BLaER1 treated with 17β-estradiol and CSF1 and Interleukin-3, amounts not matched to agents 10 nM and 100 nM (cell line): ENCODE measurements around the gene ZNF276.
"Not testable (repeated sequence)": the region's sequence is repeated elsewhere in the genome, so short reads cannot be mapped to it uniquely, and the experiment has no call there.

Source experiments
- H3K27ac ChIP-seq, 11 experiments: shearing (Covaris generic); formaldehyde crosslinking; 2 replicates each; pipeline ENCODE4 v1.8.1; 2022
- H3K27me3 ChIP-seq, 11 experiments: shearing (Covaris generic); formaldehyde crosslinking; 2 replicates each; pipeline ENCODE4 v1.8.1; 2022
- H3K36me3 ChIP-seq, 11 experiments: shearing (Covaris generic); formaldehyde crosslinking; 2 replicates each; pipeline ENCODE4 v1.8.1; 2022
- H3K4me1 ChIP-seq, 10 experiments: shearing (Covaris generic); formaldehyde crosslinking; 2 replicates each; pipeline ENCODE4 v1.8.1; 2022
- H3K4me2 ChIP-seq, 11 experiments: shearing (Covaris generic); formaldehyde crosslinking; 2 replicates each; pipeline ENCODE4 v1.8.1; 2022
- H3K4me3 ChIP-seq, 10 experiments: shearing (Covaris generic); formaldehyde crosslinking; 2 replicates each; pipeline ENCODE4 v1.8.1; 2022
- H3K9ac ChIP-seq, 11 experiments: shearing (Covaris generic); formaldehyde crosslinking; 2 replicates each; pipeline ENCODE4 v1.8.1; 2022
- H3K9me3 ChIP-seq, 11 experiments: shearing (Covaris generic); formaldehyde crosslinking; replicated peaks in 1 of 11; 2 replicates each; pipeline ENCODE4 v1.8.1; 2022
- H4K20me1 ChIP-seq, 11 experiments: shearing (Covaris generic); formaldehyde crosslinking; 2 replicates each; pipeline ENCODE4 v1.8.1; 2022
- Cebpa-rat ChIP-seq, 11 experiments: shearing (Covaris generic); IDR thresholded peaks; 2 replicates each; pipeline ENCODE4 v1.8.1; 2022

ZNF276 gene

GRCh38 chr16:89720813-89721545, at the start of gene ZNF276, which contains the start of gene VPS9D1:
Gene ZNF276 (plus strand): TSS chr16:89721537. CDS start chr16:89721641, 104 bp downstream.
Gene VPS9D1 (minus strand): TSS chr16:89720898. CDS start chr16:89720861, 37 bp downstream.
- H4K20me1 ChIP-seq = peaks cover 39 to 87% (median 45%) of the 10 kb centered on the region in 11 experiments
- no peaks in the 10 kb centered on the region for H3K9me3 ChIP-seq
- H3K36me3 ChIP-seq = peaks cover 37 to 56% (median 47%) of the 10 kb centered on the region in 11 experiments
- peak within 1 kb of the TSS; percentile 88 to 98 (median 93) for H3K9ac ChIP-seq
- no peak for TF ChIP-seq Cebpa-rat (IDR thresholded peaks at IDR 0.05)
- peaks cover 38 to 72% (median 59%) of the 10 kb centered on the region in 10 experiments for H3K4me1 ChIP-seq
- H3K4me2 ChIP-seq = peak within 1 kb of the TSS; percentile 96 to 100 (median 99)
- H3K4me3 ChIP-seq = peak within 1 kb of the TSS; percentile 75 to 98 (median 90)
- peak within 1 kb of the TSS; percentile 88 to 99 (median 95) for H3K27ac ChIP-seq
- H3K27me3 ChIP-seq = peaks cover 0 to 21% (median 9%) of the 10 kb centered on the region in 11 experiments; a peak in 13 of 22 replicates

GRCh38 chr16:89671565-89671964, 49.8 kb upstream of the ZNF276 start:
- not testable (repeated sequence) for H3K9ac ChIP-seq, H3K27me3 ChIP-seq, H3K27ac ChIP-seq, H4K20me1 ChIP-seq, H3K4me2 ChIP-seq, H3K4me3 ChIP-seq
- H3K36me3 ChIP-seq = peaks cover 0 to 15% (median under 1%) of the 10 kb centered on the region in 11 experiments; a peak in 11 of 22 replicates
- peaks cover 17 to 26% (median 20%) of the 10 kb centered on the region in 10 experiments for H3K4me1 ChIP-seq
- H3K9me3 ChIP-seq = peaks cover 1 to 23% (median 14%) of the 10 kb centered on the region in 11 experiments; a peak in 20 of 22 replicates

- Histone ChIP-seq H4K20me1 (peaks cover 0 to 8% (median 0%) of the 10 kb centered on the region in 11 experiments; a peak in 4 of 22 replicates), H3K36me3 (peaks cover 0 to 17% (median 2%) of the 10 kb centered on the region in 11 experiments; a peak in 6 of 22 replicates), H3K4me3 (no peak overlapping the region), H3K9me3 (peaks cover 5 to 27% (median 20%) of the 10 kb centered on the region in 11 experiments), H3K4me2 (no peak overlapping the region), H3K4me1 (peaks cover 16 to 26% (median 20%) of the 10 kb centered on the region in 10 experiments), H3K9ac (no peak overlapping the region), H3K27ac (no peak overlapping the region), H3K27me3 (no peaks in the 10 kb centered on the region)
- TF ChIP-seq Cebpa-rat (IDR thresholded peaks at IDR 0.05) = no peak
These were observed 49.0 kb upstream of the ZNF276 start for GRCh38 chr16:89672177-89672941.

GRCh38 chr16:89678258-89678657, 43.1 kb upstream of the ZNF276 start:
- peaks cover 5 to 58% (median 38%) of the 10 kb centered on the region in 11 experiments; a peak in 21 of 22 replicates for H3K36me3 ChIP-seq
- no peaks in the 10 kb centered on the region for H3K4me1 ChIP-seq
- H3K9me3 ChIP-seq = peaks cover 50 to 78% (median 71%) of the 10 kb centered on the region in 11 experiments
- no peak for TF ChIP-seq Cebpa-rat (IDR thresholded peaks at IDR 0.05)
- H3K9ac ChIP-seq = no peak overlapping the region
- H3K4me2 ChIP-seq = no peak overlapping the region
- H4K20me1 ChIP-seq = no peaks in the 10 kb centered on the region
- H3K27me3 ChIP-seq = no peaks in the 10 kb centered on the region
- peak overlapping the region in 2 of 10 experiments; percentile 6 to 29; a peak in 3 of 20 replicates for H3K4me3 ChIP-seq
- H3K27ac ChIP-seq = no peak overlapping the region

- peaks cover 18 to 73% (median 63%) of the 10 kb centered on the region in 11 experiments for H3K36me3 ChIP-seq
- H3K9me3 ChIP-seq = peaks cover 17 to 47% (median 39%) of the 10 kb centered on the region in 11 experiments
- TF ChIP-seq Cebpa-rat (IDR thresholded peaks at IDR 0.05) = no peak
- H3K4me3 ChIP-seq = no peak overlapping the region
- peaks cover 0 to 39% (median 20%) of the 10 kb centered on the region in 11 experiments; a peak in 13 of 22 replicates for H4K20me1 ChIP-seq
- no peak overlapping the region for H3K27ac ChIP-seq
- 0 out of 22 replicates have a peak overlapping the region, but pooled peaks of 2 of the 11 experiments have one; percentile 85 to 87 for H3K4me2 ChIP-seq
- peaks cover 13 to 27% (median 19%) of the 10 kb centered on the region in 10 experiments for H3K4me1 ChIP-seq
- no peak overlapping the region for H3K9ac ChIP-seq
- H3K27me3 ChIP-seq = no peaks in the 10 kb centered on the region
These were observed 35.4 kb upstream of the ZNF276 start for GRCh38 chr16:89685916-89686315.

- Histone ChIP-seq H3K4me2 (peak within 1 kb of the TSS; percentile 85 to 99 (median 97)), H3K36me3 (peaks cover 24 to 76% (median 65%) of the 10 kb centered on the region in 11 experiments), H3K9me3 (peaks cover 13 to 40% (median 34%) of the 10 kb centered on the region in 11 experiments), H3K27ac (peak within 1 kb of the TSS; percentile 55 to 96 (median 88); a peak in 20 of 22 replicates), H3K4me1 (peaks cover 13 to 33% (median 25%) of the 10 kb centered on the region in 10 experiments), H3K27me3 (no peaks in the 10 kb centered on the region), H3K4me3 (peak within 1 kb of the TSS; percentile 66 to 86 (median 80)), H4K20me1 (peaks cover 0 to 41% (median 25%) of the 10 kb centered on the region in 11 experiments; a peak in 15 of 22 replicates), H3K9ac (peak within 1 kb of the TSS; percentile 77 to 96 (median 88))
- TF ChIP-seq Cebpa-rat (IDR thresholded peaks at IDR 0.05) = no peak
These were observed 34.7 kb upstream of the ZNF276 start, which contains the start of gene CDK10 for GRCh38 chr16:89686520-89687091. Gene CDK10 (plus strand): TSS chr16:89686689. CDS start chr16:89686711, 22 bp downstream.

- Histone ChIP-seq H3K36me3 (peaks cover 31 to 78% (median 69%) of the 10 kb centered on the region in 11 experiments), H4K20me1 (peaks cover 0 to 48% (median 32%) of the 10 kb centered on the region in 11 experiments; a peak in 17 of 22 replicates), H3K9me3 (peaks cover 13 to 34% (median 31%) of the 10 kb centered on the region in 11 experiments), H3K27ac (peak overlapping the region; percentile 55 to 96 (median 88); a peak in 20 of 22 replicates), H3K4me3 (peak overlapping the region; percentile 66 to 86 (median 80)), H3K27me3 (no peaks in the 10 kb centered on the region), H3K9ac (peak overlapping the region; percentile 77 to 96 (median 88)), H3K4me2 (peak overlapping the region; percentile 85 to 99 (median 97)), H3K4me1 (peaks cover 13 to 41% (median 32%) of the 10 kb centered on the region in 10 experiments)
- no peak for TF ChIP-seq Cebpa-rat (IDR thresholded peaks at IDR 0.05)
These were observed 34.0 kb upstream of the ZNF276 start for GRCh38 chr16:89687092-89687940.
